ENCODE results near the gene CCDC68.
A peak's percentile ranks its signal among the peaks of the same experiment; 100 is the strongest.

Gene CCDC68

DNA sequence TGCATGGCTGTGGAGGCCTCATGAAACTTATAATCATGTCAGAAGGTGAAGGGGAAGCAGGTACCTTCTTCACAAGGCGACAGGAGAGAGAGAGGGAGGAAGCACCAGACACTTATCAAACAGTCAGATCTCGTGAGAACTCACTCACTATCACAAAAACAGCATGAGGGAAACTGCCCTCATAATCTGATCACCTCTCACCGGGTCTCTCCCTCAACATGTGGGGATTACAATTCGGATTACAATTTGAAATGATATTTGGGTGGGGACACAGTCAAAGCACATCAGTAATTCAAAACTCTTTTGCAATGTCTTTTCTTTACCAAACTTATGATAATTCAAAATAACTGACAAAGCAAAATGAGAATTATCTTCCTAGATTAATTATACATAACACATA lies 8.5 kb upstream of the CCDC68 start:
- in situ Hi-C loops (cut with HindIII; ENCODE audit: low pct_ligation_motif_present, low sequenced_read_pairs): no loop called here
- Histone ChIP-seq H3K27ac (peak overlapping the region; percentile 52), H3K27me3 (replicated peaks) (no peaks in the 10 kb centered on the region), H3K36me3 (replicated peaks) (no peaks in the 10 kb centered on the region), H3K4me3 (ENCODE audit: low read depth, low read length) (no peak overlapping the region)
- no peak for TF ChIP-seq CTCF (IDR thresholded peaks at IDR 0.05; ENCODE audit: low read depth, low read length, missing control alignments)
- no peak for DNase-seq

- Histone ChIP-seq H3K27me3 (replicated peaks) (no peaks in the 10 kb centered on the region), H3K36me3 (replicated peaks) (no peaks in the 10 kb centered on the region), H3K4me3 (ENCODE audit: low read depth, low read length) (no peak overlapping the region), H3K27ac (no peak overlapping the region)
- in situ Hi-C loops (cut with HindIII; ENCODE audit: low pct_ligation_motif_present, low sequenced_read_pairs): no loop called here
- TF ChIP-seq CTCF (IDR thresholded peaks at IDR 0.05; ENCODE audit: low read depth, low read length, missing control alignments): no peak
- DNase-seq: peak; percentile 47
Observed at GRCh38 chr18:54964741-54965140, 5.5 kb upstream of the CCDC68 start.

GRCh38 chr18:54962919-54963645 lies 3.8 kb upstream of the CCDC68 start:
- no peak for DNase-seq
- no peak overlapping the region for H3K27ac ChIP-seq
- in situ Hi-C loops (cut with HindIII; ENCODE audit: low pct_ligation_motif_present, low sequenced_read_pairs): no loop called here
- no peaks in the 10 kb centered on the region for H3K27me3 ChIP-seq (replicated peaks)
- no peak for TF ChIP-seq CTCF (IDR thresholded peaks at IDR 0.05; ENCODE audit: low read depth, low read length, missing control alignments)
- H3K4me3 ChIP-seq (ENCODE audit: low read depth, low read length): no peak overlapping the region
- H3K36me3 ChIP-seq (replicated peaks): no peaks in the 10 kb centered on the region

- H3K27me3 ChIP-seq (replicated peaks): no peaks in the 10 kb centered on the region
- H3K4me3 ChIP-seq (ENCODE audit: low read depth, low read length): no peak overlapping the region
- no peak overlapping the region for H3K27ac ChIP-seq
- DNase-seq: no peak
- no peak for TF ChIP-seq CTCF (IDR thresholded peaks at IDR 0.05; ENCODE audit: low read depth, low read length, missing control alignments)
- in situ Hi-C loops (cut with HindIII; ENCODE audit: low pct_ligation_motif_present, low sequenced_read_pairs): no loop called here
- no peaks in the 10 kb centered on the region for H3K36me3 ChIP-seq (replicated peaks)
Observed at GRCh38 chr18:54961868-54962267, 2.6 kb upstream of the CCDC68 start.

DNA sequence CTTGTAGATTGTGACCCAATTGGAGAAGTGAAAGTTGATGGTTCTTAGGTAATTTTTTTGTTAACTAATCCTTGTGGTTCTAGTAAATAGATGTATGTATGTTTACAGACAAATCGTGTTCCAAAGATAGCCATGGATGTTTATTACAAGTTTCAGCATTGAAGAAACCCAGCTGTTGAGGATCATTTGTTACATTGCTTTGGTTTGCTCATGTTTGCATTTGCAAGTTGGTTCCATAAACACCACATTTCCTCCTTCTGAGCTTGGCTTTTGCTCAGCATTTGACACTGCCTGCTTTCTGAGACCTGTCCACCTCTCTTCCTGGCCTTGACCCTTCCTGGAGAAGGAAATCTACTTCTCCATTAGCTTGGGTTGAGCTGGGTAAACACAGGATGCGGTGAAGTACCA lies 1.8 kb upstream of the CCDC68 start:
- H3K36me3 ChIP-seq (replicated peaks): no peaks in the 10 kb centered on the region
- no peak for TF ChIP-seq CTCF (IDR thresholded peaks at IDR 0.05; ENCODE audit: low read depth, low read length, missing control alignments)
- DNase-seq: no peak
- no peak overlapping the region for H3K4me3 ChIP-seq (ENCODE audit: low read depth, low read length)
- no peaks in the 10 kb centered on the region for H3K27me3 ChIP-seq (replicated peaks)
- no peak overlapping the region for H3K27ac ChIP-seq
- in situ Hi-C loops (cut with HindIII; ENCODE audit: low pct_ligation_motif_present, low sequenced_read_pairs): no loop called here

GRCh38 chr18:54960197-54960596 lies 936 bp upstream of the CCDC68 start:
- Histone ChIP-seq H3K27ac (no peak overlapping the region), H3K27me3 (replicated peaks) (no peaks in the 10 kb centered on the region), H3K4me3 (ENCODE audit: low read depth, low read length) (no peak overlapping the region), H3K36me3 (replicated peaks) (no peaks in the 10 kb centered on the region)
- DNase-seq: no peak
- no peak for TF ChIP-seq CTCF (IDR thresholded peaks at IDR 0.05; ENCODE audit: low read depth, low read length, missing control alignments)
- in situ Hi-C loops (cut with HindIII; ENCODE audit: low pct_ligation_motif_present, low sequenced_read_pairs): no loop called here
